H1 (cell line): ENCODE measurements around the gene TMEM128. TPM values are rescaled to one million over a fixed set of nuclear protein-coding genes. Genes with fewer than 3 reads are reported as not detected.

Experiments
- CTCF ChIA-PET: fragments of 300-600 bp; sonication (Branson Sonifier 250); formaldehyde crosslinking; loops from one replicate; lab custom pipeline; 2021; ENCODE audit not compliant: partially characterized antibody; lab: Charles Lee
- POLR2A ChIA-PET: fragments of 300-600 bp; sonication (Branson Sonifier 250); formaldehyde crosslinking; loops from one replicate; lab custom pipeline; 2021; ENCODE audit warnings: inconsistent platforms; ENCODE audit not compliant: partially characterized antibody; lab: Charles Lee
- DNase-seq, 2 experiments: peaks; one replicate each; pipeline versions ENCODE4 v3.0.0 to v3.0.0-alpha.2; 2010 to 2022; ENCODE audit warnings: low spot score in 2 of 2, low read depth in 1 of 2, mixed read lengths in 1 of 2
- FAIRE-seq: peaks from 2 replicates; lab custom pipeline; 2011; peaks lifted over from hg19 to GRCh38; lab: Jason Lieb, UNC
- H2AFZ ChIP-seq: 2 replicates; pipeline ENCODE4 v1.8.1; 2012; ENCODE audit warnings: low read length, inconsistent platforms
- H2AK5ac ChIP-seq: 2 replicates; pipeline ENCODE4 v1.6.1; 2013; ENCODE audit warnings: low read depth, low read length
- H2BK120ac ChIP-seq: replicated peaks from 2 replicates; pipeline ENCODE3; 2013; ENCODE audit warnings: low read depth, low read length, inconsistent platforms
- H2BK12ac ChIP-seq: 2 replicates; pipeline ENCODE4 v1.6.1; 2013; ENCODE audit warnings: low read depth, low read length
- H2BK15ac ChIP-seq: 2 replicates; pipeline ENCODE4 v1.6.1; 2013; ENCODE audit warnings: low read length
- H2BK20ac ChIP-seq: 2 replicates; pipeline ENCODE4 v1.6.1; 2013; ENCODE audit warnings: low read length
- H2BK5ac ChIP-seq: 2 replicates; pipeline ENCODE4 v1.6.1; 2013; ENCODE audit warnings: low read depth, low read length
- H3K14ac ChIP-seq: 2 replicates; pipeline ENCODE4 v1.6.1; 2013; ENCODE audit warnings: inconsistent platforms; ENCODE audit not compliant: insufficient read length
- H3K18ac ChIP-seq: 2 replicates; pipeline ENCODE4 v1.6.1; 2013; ENCODE audit warnings: low read length; ENCODE audit errors: extremely low read depth
- H3K23ac ChIP-seq: 2 replicates; pipeline ENCODE4 v1.6.1; 2013; ENCODE audit warnings: inconsistent platforms; ENCODE audit not compliant: insufficient read length
- H3K23me2 ChIP-seq: 2 replicates; pipeline ENCODE4 v1.6.1; 2013; ENCODE audit warnings: low read depth, low read length
- H3K27ac ChIP-seq: 2 replicates; pipeline ENCODE4 v1.6.1; 2011; ENCODE audit warnings: low read depth, low read length, inconsistent platforms
- H3K27me3 ChIP-seq, 4 experiments: replicated peaks in 1 of 4; 1 replicate in 1 of 4; 2 replicates in 3 of 4; pipeline versions ENCODE4 v1.6.1 to v1.8.1; 2011 to 2013; ENCODE audit warnings: low read length in 3 of 4, mild to moderate bottlenecking in 3 of 4, inconsistent platforms in 2 of 4, mixed read lengths in 2 of 4, moderate library complexity in 1 of 4; ENCODE audit not compliant: control insufficient read depth in 3 of 4, insufficient read depth in 3 of 4; ENCODE audit errors: extremely low read depth in 1 of 4
- H3K36me3 ChIP-seq, 4 experiments: 2 replicates each; pipeline versions ENCODE4 v1.6.1 to v1.8.1; 2011 to 2013; ENCODE audit warnings: mild to moderate bottlenecking in 4 of 4, low read length in 3 of 4, moderate library complexity in 2 of 4, control low read depth in 1 of 4, inconsistent platforms in 1 of 4; ENCODE audit not compliant: insufficient read depth in 4 of 4, control insufficient read depth in 2 of 4
- H3K4ac ChIP-seq: replicated peaks from 2 replicates; pipeline ENCODE3; 2013; ENCODE audit warnings: low read length, low read depth, mixed read lengths, inconsistent platforms; ENCODE audit not compliant: insufficient read length
- H3K4me1 ChIP-seq, 4 experiments: replicated peaks in 1 of 4; 1 replicate in 1 of 4; 2 replicates in 3 of 4; pipeline versions ENCODE4 v1.6.1 to v1.8.1; 2011 to 2013; ENCODE audit warnings: low read length in 3 of 4, inconsistent platforms in 2 of 4, mixed read lengths in 1 of 4; ENCODE audit not compliant: insufficient read depth in 4 of 4, control insufficient read depth in 3 of 4
- H3K4me2 ChIP-seq, 2 experiments: 2 replicates each; pipeline versions ENCODE4 v1.6.1 to v1.8.1; 2011 to 2013; ENCODE audit warnings: low read depth in 2 of 2, low read length in 2 of 2, control low read depth in 1 of 2, inconsistent platforms in 1 of 2, mild to moderate bottlenecking in 1 of 2; ENCODE audit not compliant: insufficient read depth in 1 of 2
- H3K4me3 ChIP-seq, 4 experiments: fragments of 200-600, 300-600 bp in 1 of 4; sonication (generic), shearing (Covaris generic), sonication (Bioruptor Twin) in 1 of 4; 2 replicates each; pipeline versions ENCODE4 v1.5.1 to v1.8.1; 2011 to 2016; ENCODE audit warnings: low read length in 4 of 4, low read depth in 3 of 4, control low read depth in 2 of 4, inconsistent platforms in 2 of 4, mild to moderate bottlenecking in 2 of 4, mixed read lengths in 1 of 4, moderate library complexity in 1 of 4; ENCODE audit not compliant: insufficient read depth in 2 of 4; ENCODE audit errors: extremely low read depth in 1 of 4
- H3K56ac ChIP-seq: replicated peaks from 2 replicates; pipeline ENCODE3; 2013; ENCODE audit warnings: low read depth, mild to moderate bottlenecking, mixed read lengths, low read length, inconsistent platforms; ENCODE audit not compliant: insufficient read length
- H3K79me1 ChIP-seq: 2 replicates; pipeline ENCODE4 v1.6.1; 2013; ENCODE audit warnings: low read depth, low read length, control low read depth
- H3K79me2 ChIP-seq, 2 experiments: 2 replicates each; pipeline versions ENCODE4 v1.6.1 to v1.8.1; 2012 to 2013; ENCODE audit warnings: low read length in 2 of 2, mild to moderate bottlenecking in 2 of 2, inconsistent platforms in 1 of 2; ENCODE audit not compliant: insufficient read depth in 2 of 2, control insufficient read depth in 1 of 2
- H3K9ac ChIP-seq, 4 experiments: replicated peaks in 1 of 4; 1 replicate in 1 of 4; 2 replicates in 3 of 4; pipeline versions ENCODE4 v1.6.1 to v1.8.1; 2011 to 2013; ENCODE audit warnings: low read depth in 3 of 4, low read length in 3 of 4, control low read depth in 2 of 4, mild to moderate bottlenecking in 2 of 4, moderate library complexity in 2 of 4, inconsistent platforms in 1 of 4; ENCODE audit errors: extremely low read depth in 1 of 4
- H3K9me3 ChIP-seq, 2 experiments: 2 replicates each; pipeline versions ENCODE4 v1.6.1 to v1.8.1; 2012 to 2013; ENCODE audit warnings: mild to moderate bottlenecking in 2 of 2, moderate library complexity in 2 of 2, control low read depth in 1 of 2, inconsistent platforms in 1 of 2, low read depth in 1 of 2, low read length in 1 of 2, mixed read lengths in 1 of 2; ENCODE audit not compliant: insufficient read depth in 2 of 2
- H4K20me1 ChIP-seq, 2 experiments: replicated peaks in 1 of 2; 2 replicates each; pipeline versions ENCODE3 to v1.8.1; 2011 to 2013; ENCODE audit warnings: inconsistent platforms in 2 of 2, low read length in 2 of 2, mild to moderate bottlenecking in 1 of 2; ENCODE audit not compliant: insufficient read depth in 2 of 2, control insufficient read depth in 1 of 2
- H4K5ac ChIP-seq: 2 replicates; pipeline ENCODE4 v1.6.1; 2013; ENCODE audit warnings: low read length, low read depth, mixed read lengths, inconsistent platforms; ENCODE audit not compliant: insufficient read length
- H4K8ac ChIP-seq: 2 replicates; pipeline ENCODE4 v1.8.0; 2013; ENCODE audit warnings: mild to moderate bottlenecking, moderate library complexity, low read length, inconsistent platforms; ENCODE audit not compliant: insufficient read depth; ENCODE audit errors: extremely low read depth
- H4K91ac ChIP-seq: replicated peaks from 2 replicates; pipeline ENCODE3; 2013; ENCODE audit warnings: low read length, mixed read lengths, inconsistent platforms; ENCODE audit not compliant: insufficient read length
- FOSL1 ChIP-seq: IDR thresholded peaks from 2 replicates; pipeline ENCODE4 v1.6.1; 2011; ENCODE audit warnings: mild to moderate bottlenecking, low read depth, low read length, moderate library complexity; ENCODE audit not compliant: insufficient read depth
- RXRA ChIP-seq: IDR thresholded peaks from 2 replicates; pipeline ENCODE4 v1.6.1; 2011; ENCODE audit warnings: low read depth, mild to moderate bottlenecking, low read length, moderate library complexity; ENCODE audit not compliant: insufficient read depth
- SAP30 ChIP-seq: fragments of 300-600 bp; sonication (generic); IDR thresholded peaks from 2 replicates; pipeline ENCODE4 v1.7.1; 2012; ENCODE audit warnings: low read length, moderate library complexity, mild to moderate bottlenecking, inconsistent platforms; ENCODE audit not compliant: insufficient read depth, insufficient replicate concordance
- SIRT6 ChIP-seq: IDR thresholded peaks from one replicate; pipeline ENCODE4 v1.7.1; 2012; ENCODE audit warnings: low read length, inconsistent platforms
- WGBS, 2 experiments: shearing (Covaris generic) in 1 of 2; methylation state at CpG; one replicate each; pipeline versions ENCODE4 v1.1.6 to v1.1.7; 2013 to 2015; ENCODE audit warnings: low lambda C conversion rate in 2 of 2, mixed read lengths in 2 of 2, inconsistent platforms in 1 of 2, low coverage in 1 of 2, missing lambda C conversion rate in 1 of 2; ENCODE audit not compliant: insufficient replicate concordance in 2 of 2, insufficient coverage in 1 of 2, insufficient read length in 1 of 2; ENCODE audit errors: extremely low coverage in 1 of 2, missing lambda C conversion rate in 1 of 2; 5-methylcytosine and 5-hydroxymethylcytosine counted together
- polyA plus RNA-seq, 7 experiments: library from polyadenylated mRNA; depleted of rRNA in 3 of 7; stranded (reverse) in 5 of 7; unstranded in 2 of 7; fragments of >200 nt in 5 of 7; fragments of 200-250 nt in 2 of 7; gene quantifications; 1 replicate in 5 of 7; 2 replicates in 1 of 7; 4 replicates in 1 of 7; pipeline versions ENCODE4 v1.2.1 to v1.2.3, GENCODE V29; 2011 to 2013; ENCODE audit warnings: missing spikeins in 2 of 7, mixed read lengths in 2 of 7
- total RNA-seq: library from RNA; stranded (reverse); fragmentation: NEBNext Ultra II Directional; extraction: Animal tissue kit (Norgen Biotek cat#: 25700); gene quantifications from 2 replicates; pipeline ENCODE4 v1.2.1, GENCODE V29; 2021
- TF ChIP-seq, protein P1 (sequence below), 3 experiments: IDR thresholded peaks; 1 replicate in 2 of 3; 2 replicates in 1 of 3; pipeline versions ENCODE4 v1.5.1 to v1.6.1; 2011; ENCODE audit warnings: low read length in 3 of 3, mild to moderate bottlenecking in 3 of 3, inconsistent platforms in 2 of 3, low read depth in 1 of 3, moderate library complexity in 1 of 3; ENCODE audit not compliant: insufficient read depth in 1 of 3; ENCODE audit errors: control extremely low read depth in 1 of 3

Gene TMEM128
- total and polyA plus RNA-seq, 2 of the 8 experiments (the other 6 are each of a cell fraction or from before 2014, with no cell fraction given), result 17.7 to 33.6 TPM

GRCh38 chr4:4269856-4270255 lies 21.8 kb upstream of the TMEM128 start:
- Histone ChIP-seq H3K79me2 (no peaks in the 10 kb centered on the region), H3K4me2 (no peak overlapping the region), H3K79me1 (no peaks in the 10 kb centered on the region), H3K9me3 (no peaks in the 10 kb centered on the region), H3K23ac (no peak overlapping the region), H3K9ac (no peak overlapping the region), H2BK20ac (no peak overlapping the region), H2BK120ac (no peak overlapping the region), H2BK5ac (no peak overlapping the region), H3K14ac (no peak overlapping the region), H3K18ac (no peak overlapping the region), H3K4me1 (no peaks in the 10 kb centered on the region), H4K20me1 (peaks cover 2% of the 10 kb centered on the region in 2 experiments), H3K4ac (no peak overlapping the region), H3K27ac (no peak overlapping the region), H2AFZ (no peak overlapping the region), H2BK15ac (no peak overlapping the region), H2BK12ac (no peak overlapping the region), H3K4me3 (no peak overlapping the region), H3K27me3 (peaks cover 0 to 2% (median 0%) of the 10 kb centered on the region in 4 experiments; a peak in 1 of 7 replicates), H3K36me3 (peaks cover 8 to 61% (median 29%) of the 10 kb centered on the region in 4 experiments; a peak in 7 of 8 replicates), H4K91ac (no peak overlapping the region), H2AK5ac (no peak overlapping the region), H3K56ac (no peak overlapping the region), H4K5ac (no peak overlapping the region), H3K23me2 (no peaks in the 10 kb centered on the region), H4K8ac (no peak overlapping the region)
- ChIA-PET CTCF (no interaction called here), POLR2A (interaction anchor here (1.5 kb wide), 1 partner anchor 10 kb away, joined by 3 read pairs; no protein-coding TSS in a partner anchor)
- no peak for DNase-seq
- 91% methylated on average over 4 of the region's 4 CpGs; no CpG with 5 or more reads in 1 of the 2 experiments for whole genome bisulfite sequencing, 2 experiments
- FAIRE-seq, result no peak
- TF ChIP-seq SAP30 (no peak), FOSL1 (no peak), RXRA (no peak), SIRT6 (no peak)
- TF ChIP-seq, protein P1, sequence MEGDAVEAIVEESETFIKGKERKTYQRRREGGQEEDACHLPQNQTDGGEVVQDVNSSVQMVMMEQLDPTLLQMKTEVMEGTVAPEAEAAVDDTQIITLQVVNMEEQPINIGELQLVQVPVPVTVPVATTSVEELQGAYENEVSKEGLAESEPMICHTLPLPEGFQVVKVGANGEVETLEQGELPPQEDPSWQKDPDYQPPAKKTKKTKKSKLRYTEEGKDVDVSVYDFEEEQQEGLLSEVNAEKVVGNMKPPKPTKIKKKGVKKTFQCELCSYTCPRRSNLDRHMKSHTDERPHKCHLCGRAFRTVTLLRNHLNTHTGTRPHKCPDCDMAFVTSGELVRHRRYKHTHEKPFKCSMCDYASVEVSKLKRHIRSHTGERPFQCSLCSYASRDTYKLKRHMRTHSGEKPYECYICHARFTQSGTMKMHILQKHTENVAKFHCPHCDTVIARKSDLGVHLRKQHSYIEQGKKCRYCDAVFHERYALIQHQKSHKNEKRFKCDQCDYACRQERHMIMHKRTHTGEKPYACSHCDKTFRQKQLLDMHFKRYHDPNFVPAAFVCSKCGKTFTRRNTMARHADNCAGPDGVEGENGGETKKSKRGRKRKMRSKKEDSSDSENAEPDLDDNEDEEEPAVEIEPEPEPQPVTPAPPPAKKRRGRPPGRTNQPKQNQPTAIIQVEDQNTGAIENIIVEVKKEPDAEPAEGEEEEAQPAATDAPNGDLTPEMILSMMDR (IDR thresholded peaks at IDR 0.05; ENCODE audit: control extremely low read depth in 1 of 3, insufficient read depth in 1 of 3, low read depth in 1 of 3, low read length in 3 of 3), result no peak
